Stimulated activated CD4-positive, alpha-beta T cell treated with anti-CD3 and anti-CD28 coated beads, Interleukin-15, amount 100 ng/mL, for 1 hour (primary cell): ENCODE results near the gene MYLK3.

Experiments
- DNase-seq, 2 donors: peaks; one replicate each; pipeline ENCODE4 v3.0.0-alpha.2; 2020; ENCODE audit warnings: low read depth in 1 of 2, low spot score in 1 of 2

Gene MYLK3

DNA sequence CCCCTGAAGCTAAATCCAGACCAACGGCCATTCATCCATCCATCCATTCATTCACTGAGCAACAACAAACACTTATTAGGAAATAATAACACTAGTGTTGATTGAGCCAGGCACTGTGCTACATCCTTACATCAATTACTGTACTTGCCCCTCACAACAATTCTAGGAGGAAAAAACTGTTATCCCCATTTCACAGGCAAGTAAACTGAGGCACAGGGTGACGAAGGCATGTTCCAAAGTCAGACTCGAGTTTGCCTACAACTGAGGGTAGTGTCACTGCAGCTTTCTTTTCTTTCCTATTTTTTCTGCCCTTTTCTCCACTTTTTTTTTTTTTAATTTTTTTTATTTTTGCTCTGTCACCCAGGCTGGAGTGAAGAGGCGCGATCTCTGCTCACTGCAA, 11.2 kb upstream of the MYLK3 start:
- DNase-seq, result no peak

- no peak for DNase-seq
Observed at GRCh38 chr16:46757339-46758050, 9.4 kb upstream of the MYLK3 start.

DNA sequence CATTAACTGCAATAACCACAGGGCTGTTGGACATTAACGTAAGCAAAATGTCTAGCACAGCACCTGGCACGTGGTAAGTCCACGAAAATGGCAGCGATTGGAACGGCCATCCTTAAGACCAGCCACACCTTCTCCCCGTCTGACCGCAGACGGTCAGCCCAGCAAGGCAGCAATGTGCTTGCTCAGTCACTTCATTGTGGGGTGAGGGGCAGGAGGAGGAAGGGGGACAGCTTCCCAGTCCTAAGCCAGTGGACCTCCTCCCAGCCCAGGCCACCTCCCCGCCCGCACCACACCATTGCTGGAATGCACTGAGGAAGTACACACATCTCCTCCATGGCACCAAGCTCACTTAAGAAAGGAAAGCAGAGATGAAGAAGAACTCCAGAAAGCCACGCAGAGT, 8.6 kb upstream of the MYLK3 start:
- DNase-seq, result no peak

- DNase-seq, result no peak
Observed at GRCh38 chr16:46753015-46753414, 4.9 kb upstream of the MYLK3 start.

DNA sequence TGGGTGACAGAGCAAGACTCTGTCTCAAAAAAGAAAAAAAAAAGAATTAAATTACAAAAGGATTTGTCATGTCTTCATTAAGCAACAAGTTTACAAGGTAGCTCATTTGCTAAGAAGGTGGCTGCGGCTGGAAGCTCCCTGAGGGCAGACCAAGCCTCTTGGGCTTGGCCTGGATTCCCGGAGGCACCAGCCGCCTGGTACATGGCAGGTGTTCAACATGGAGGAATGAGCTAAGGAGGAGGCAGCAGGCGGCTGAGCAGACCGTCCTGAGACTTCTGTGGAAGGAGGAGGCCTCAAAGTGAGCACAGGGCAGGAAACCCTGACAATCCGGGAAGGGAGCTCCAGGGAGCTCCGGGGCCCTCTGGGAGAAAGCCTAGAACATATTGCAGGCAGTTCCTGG, 3.2 kb upstream of the MYLK3 start:
- DNase-seq, result no peak

DNA sequence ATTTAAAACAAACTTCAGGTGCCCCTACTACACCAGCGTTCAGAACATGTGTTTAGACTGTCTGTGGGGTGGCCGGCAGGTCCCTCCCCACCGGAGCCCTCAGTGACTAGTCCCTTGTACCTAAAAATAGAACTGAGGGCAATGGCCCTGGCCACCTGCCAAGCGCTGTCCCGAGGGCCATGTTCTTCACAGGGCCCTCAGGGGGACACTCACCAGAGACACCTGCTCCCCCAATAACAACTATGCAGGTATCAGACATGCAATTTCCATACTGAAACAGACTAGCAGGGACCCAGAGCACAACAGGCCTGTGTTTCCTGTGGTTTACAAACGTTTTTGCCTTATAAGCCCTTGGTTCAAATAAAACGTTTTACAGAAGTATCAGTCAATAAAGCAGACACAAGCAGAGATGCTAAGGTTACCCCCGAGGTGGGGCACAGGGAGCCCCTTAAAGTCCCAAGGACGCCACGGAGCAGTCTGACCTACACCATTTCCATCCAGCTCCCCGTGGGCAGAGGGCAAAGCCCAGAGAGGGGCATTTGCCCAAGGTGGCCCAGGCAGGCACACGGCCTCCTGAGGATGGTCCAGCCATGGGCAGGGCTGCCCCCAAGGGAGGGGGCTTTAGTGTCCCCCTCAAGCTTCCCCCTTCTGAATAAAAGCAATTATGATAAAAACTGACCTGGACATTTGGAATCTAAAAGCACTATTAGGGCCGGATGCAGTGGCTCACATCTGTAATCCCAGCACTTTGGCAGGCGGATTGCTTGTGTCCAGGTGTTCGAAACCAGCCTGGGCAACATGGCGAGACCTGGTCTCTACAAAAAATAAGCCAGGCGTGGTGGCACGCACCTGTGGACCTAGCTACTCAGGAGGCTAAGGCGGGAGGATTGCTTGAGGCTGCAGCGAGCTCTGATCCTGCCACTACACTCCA, 896 bp upstream of the MYLK3 start:
- no peak for DNase-seq

DNA sequence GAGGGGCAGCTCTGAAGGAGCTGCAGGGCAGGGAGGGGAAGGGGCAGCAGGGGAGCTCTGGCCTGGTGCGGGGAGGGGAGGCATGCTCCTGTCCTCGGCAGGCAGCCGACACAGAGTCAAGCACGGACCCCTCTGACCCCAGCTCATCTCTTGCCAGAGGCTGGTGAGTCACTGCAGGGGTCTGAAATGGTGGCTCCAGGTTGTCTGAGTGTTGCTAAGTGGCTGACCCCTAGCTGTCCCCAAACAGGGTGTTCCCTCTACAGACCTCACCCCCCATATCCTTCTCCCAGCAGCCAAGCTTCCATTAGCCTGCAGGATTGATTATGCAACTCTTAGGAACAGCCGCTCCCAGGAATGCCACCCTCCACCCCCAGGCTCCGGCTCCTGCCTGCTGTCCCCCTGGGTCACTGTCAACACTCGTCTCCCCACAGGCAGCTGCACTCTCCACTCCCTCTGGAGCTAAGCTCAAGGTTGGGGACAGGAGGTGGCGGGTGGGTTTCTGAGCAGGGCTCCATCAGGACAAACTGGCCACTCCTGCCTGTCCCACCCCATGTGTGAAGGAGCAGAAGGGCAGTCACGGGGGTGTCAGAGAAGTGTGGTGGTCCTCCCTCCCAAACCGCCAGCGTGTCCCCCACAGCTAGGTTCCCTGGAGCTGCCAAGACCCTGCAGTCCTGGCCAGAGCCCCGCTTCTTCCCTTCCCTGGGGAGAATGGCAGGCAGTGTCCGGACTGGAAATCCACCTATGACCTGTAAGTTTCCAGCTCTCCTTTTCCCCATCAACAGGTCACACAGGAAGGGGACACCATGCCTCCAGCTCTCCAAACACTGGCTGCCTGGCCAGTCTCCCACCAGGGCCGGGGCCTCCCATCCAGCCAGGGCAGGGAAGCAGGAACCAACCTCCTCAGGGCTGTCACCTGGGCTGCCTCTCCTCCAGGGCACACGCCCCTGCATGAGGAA, 1.0 kb downstream of the MYLK3 start:
- DNase-seq, result no peak

DNA sequence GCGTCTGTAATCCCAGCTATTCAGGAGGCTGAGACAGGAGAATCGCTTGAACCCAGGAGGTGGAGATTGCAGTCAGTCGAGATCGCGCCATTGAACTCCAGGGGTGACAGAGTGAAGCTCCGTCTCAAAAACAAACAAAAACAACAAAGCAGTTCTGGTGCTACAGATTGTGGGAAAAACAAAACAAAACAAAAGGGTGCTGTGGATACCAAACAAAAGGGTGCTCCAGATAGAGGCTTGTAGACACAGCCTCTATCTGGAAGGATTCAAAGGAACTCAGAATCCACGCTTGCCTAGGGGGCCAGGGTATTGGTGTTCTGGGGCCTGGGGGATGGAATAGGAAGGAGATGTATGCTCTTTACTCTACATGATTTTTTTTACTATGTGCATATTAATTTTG, 2.5 kb downstream of the MYLK3 start:
- DNase-seq, result no peak

GRCh38 chr16:46743232-46743719, 4.9 kb downstream of the MYLK3 start:
- DNase-seq, result no peak

DNA sequence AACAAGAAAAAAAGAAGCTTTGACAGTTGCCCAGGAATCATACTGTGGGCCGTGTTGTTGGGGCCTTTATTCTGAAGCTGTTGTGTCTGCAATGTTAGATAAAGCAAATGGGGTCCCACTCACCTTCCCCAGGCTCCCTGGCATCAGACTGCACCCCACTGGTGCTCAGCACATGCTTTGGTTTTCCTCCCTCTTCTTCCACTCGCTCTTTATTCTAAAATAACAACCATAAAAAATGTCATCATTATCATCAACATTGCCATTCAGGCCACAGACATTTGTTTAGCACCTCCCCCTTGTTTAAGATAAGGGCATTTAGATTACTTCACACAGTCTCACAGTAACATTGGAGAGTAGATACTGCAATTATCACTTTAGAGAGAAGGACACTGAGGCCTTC, 8.2 kb downstream of the MYLK3 start:
- DNase-seq, result no peak

DNA sequence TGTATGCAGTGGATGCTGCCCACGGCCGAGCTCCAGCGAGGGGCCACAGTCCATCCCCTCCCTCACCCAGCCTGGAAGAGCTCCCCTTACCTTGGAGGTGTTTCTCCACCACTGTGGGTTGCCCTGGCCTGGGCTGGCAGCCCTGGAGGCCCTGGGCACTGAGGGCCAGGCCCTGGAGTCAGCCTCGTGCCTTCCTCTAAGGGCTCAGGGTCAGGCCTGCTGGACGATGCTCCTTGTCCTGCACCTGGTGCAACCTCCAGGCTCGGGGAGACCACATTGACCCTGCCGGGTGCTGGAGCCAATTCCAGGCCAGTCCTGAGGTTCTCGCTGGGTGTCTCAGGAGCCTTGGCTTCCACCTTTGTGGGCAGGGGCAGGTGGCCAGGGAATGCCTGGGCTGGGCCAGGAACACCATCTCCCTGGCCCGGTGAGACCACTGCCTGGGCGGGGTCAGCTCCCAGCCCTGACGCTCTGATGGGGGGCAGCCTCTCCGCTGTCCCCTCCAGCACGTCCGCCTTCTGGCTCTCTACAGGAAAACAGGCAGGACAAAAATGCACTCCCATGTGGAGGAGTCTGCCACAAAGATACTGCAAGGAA, 10.4 kb downstream of the MYLK3 start:
- no peak for DNase-seq

DNA sequence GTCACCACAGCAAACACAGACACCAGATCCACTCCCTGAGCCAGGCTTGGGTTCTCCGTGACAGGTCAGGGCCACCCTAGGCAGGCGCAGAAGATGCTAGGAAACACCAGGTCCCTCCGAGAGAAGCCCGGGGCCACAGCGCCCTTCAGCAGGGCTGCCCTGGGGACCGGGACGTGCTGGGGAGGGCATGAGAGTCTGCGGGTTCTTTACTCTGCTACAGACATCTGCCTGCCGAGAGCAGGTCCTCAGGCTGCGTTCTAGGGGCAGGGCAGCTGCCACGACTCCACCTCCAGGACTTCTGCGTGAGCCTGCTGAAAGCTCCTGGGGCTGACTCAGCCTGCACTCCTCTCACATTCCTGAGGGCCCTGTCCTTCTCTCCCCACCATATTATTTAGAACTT, 11.4 kb downstream of the MYLK3 start:
- no peak for DNase-seq

DNA sequence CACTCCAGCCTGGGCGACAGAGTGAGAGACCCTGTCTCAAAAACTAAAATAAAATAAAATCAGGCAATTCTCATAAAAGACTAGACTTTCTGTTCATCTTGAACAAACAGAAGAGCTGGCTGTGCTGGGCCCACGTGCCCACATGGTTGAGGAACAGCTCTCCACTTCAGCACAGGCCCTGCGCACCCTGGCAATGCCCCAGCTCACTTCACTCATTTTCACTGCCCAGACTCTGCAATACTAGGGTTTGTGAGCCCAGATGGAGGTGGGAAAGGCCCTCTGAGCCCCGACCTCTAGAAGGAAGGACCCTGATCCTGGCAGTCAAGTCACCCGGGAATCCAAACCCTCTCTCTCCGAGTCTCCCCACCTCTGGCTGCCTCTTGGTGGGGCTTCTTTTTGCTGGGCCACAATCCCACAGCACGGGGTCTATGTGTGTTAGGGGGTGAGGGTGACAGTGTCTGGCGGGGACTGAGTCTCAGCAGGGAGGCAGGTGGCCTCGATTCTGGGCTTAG, 14.8 kb downstream of the MYLK3 start:
- no peak for DNase-seq

GRCh38 chr16:46732561-46732960, 15.6 kb downstream of the MYLK3 start:
- DNase-seq, result no peak

GRCh38 chr16:46731691-46732555, 16.2 kb downstream of the MYLK3 start:
- no peak for DNase-seq

GRCh38 chr16:46730801-46731690, 17.1 kb downstream of the MYLK3 start:
- no peak for DNase-seq

DNA sequence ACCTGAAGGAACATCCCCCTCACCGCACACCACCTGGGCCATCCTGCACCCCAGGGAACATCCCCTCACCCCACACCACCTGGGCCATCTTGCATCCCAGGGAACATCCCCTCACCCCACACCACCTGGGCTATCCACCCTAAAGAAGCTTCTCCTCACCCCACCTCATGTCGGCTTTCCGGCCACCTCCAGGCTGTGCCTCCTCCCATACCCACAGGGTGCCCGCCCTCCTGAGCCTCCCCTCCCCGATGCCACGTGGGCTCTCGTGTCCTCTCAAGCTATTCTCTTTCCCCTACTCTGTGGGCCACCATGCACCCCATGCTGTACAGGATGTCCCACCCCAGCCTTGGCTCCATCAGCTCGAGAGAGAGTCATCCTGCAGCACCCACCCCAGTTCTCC, 18.0 kb downstream of the MYLK3 start:
- DNase-seq, result no peak

- DNase-seq, result no peak
Observed at GRCh38 chr16:46729326-46729995, 18.7 kb downstream of the MYLK3 start.
